ENCODE measurements around the gene TAS1R3.
A peak's percentile ranks its signal among the peaks of the same experiment; 100 is the strongest.
"Not testable (repeated sequence)": the region's sequence is repeated elsewhere in the genome, so short reads cannot be mapped to it uniquely, and the experiment has no call there.

Gene TAS1R3

DNA sequence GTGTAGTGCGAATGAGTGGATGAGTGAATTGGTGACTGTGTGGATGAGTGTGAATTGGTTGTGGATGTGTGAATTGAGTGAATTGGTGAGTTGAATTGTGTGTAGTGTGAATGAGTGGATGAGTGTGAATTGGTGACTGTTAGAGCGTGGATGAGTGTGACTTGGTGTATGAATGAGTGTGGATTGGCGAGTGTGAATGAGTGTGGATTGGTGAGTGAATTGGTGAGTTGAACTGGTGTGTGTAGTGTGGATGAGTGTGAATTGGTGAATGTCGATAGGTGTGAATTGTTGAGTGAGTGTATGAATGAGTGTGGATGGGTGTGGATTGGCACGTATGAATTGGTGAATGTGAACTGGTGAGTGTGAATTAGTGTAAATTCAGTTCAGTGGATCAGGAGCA lies 36.2 kb downstream of the TAS1R3 start:
- in situ Hi-C loops (cut with HindIII; ENCODE audit: low sequenced_read_pairs) = no loop called here
- no peak for DNase-seq (ENCODE audit: low read depth)
- H3K4me3 ChIP-seq (ENCODE audit: low read depth, low read length) = no peak overlapping the region
- TF ChIP-seq, protein P1, sequence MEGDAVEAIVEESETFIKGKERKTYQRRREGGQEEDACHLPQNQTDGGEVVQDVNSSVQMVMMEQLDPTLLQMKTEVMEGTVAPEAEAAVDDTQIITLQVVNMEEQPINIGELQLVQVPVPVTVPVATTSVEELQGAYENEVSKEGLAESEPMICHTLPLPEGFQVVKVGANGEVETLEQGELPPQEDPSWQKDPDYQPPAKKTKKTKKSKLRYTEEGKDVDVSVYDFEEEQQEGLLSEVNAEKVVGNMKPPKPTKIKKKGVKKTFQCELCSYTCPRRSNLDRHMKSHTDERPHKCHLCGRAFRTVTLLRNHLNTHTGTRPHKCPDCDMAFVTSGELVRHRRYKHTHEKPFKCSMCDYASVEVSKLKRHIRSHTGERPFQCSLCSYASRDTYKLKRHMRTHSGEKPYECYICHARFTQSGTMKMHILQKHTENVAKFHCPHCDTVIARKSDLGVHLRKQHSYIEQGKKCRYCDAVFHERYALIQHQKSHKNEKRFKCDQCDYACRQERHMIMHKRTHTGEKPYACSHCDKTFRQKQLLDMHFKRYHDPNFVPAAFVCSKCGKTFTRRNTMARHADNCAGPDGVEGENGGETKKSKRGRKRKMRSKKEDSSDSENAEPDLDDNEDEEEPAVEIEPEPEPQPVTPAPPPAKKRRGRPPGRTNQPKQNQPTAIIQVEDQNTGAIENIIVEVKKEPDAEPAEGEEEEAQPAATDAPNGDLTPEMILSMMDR (IDR thresholded peaks at IDR 0.05; ENCODE audit: low read depth, low read length, missing control alignments) = no peak

DNA sequence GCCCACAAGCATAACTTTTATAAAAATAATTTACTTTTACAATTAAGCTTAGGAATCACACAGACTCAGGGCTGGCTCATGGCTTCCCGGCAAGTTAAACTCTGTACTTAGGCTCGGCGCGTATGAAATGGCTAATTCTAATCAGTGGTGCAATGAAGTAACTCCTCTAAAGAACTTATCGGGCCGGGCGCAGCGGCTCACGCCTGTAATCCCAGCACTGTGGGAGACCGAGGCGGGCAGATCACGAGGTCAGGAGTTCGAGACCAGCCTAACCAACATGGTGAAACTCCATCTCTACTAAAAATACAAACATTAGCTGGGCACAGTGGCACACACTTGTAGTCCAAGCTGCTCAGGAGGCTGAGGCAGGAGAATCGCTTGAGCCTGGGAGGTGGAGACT lies 39.0 kb downstream of the TAS1R3 start:
- not testable (repeated sequence) for H3K4me3 ChIP-seq (ENCODE audit: low read depth, low read length); DNase-seq (ENCODE audit: low read depth)
- in situ Hi-C loops (cut with HindIII; ENCODE audit: low sequenced_read_pairs) = loop anchor here (5.0 kb wide), 1 partner anchor 122 kb away; no protein-coding TSS in a partner anchor

DNA sequence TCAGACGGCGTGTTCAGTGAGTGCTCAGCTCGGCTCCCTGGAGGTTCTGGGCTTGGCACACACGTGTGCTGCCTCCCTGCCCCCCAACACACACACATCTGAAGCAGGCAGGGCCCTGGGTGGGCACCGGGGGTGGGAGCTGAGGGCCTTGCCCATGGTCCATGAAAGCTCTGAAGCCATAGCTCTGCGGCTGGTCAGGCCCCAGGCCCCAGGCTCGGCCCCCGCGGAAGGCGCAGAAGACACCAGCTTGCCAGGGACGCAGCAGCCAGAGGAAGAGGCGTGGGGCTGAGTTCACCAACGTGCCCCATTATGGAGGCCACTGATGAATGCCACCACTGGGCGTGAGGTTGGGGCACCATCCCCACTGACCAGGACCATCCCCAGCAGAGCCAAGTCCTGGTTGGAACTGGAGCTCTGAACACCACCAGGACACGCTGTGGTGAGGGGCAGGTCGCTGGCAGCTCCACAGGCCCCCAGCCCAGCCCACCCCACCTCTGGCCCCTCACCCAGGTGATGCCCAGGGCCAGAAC lies 39.8 kb downstream of the TAS1R3 start:
- TF ChIP-seq, protein P1 (IDR thresholded peaks at IDR 0.05; ENCODE audit: low read depth, low read length, missing control alignments) = no peak
- H3K4me3 ChIP-seq (ENCODE audit: low read depth, low read length) = no peak overlapping the region
- DNase-seq (ENCODE audit: low read depth) = no peak
- in situ Hi-C loops (cut with HindIII; ENCODE audit: low sequenced_read_pairs) = loop anchor here (5.0 kb wide), 1 partner anchor 121 kb away; no protein-coding TSS in a partner anchor

DNA sequence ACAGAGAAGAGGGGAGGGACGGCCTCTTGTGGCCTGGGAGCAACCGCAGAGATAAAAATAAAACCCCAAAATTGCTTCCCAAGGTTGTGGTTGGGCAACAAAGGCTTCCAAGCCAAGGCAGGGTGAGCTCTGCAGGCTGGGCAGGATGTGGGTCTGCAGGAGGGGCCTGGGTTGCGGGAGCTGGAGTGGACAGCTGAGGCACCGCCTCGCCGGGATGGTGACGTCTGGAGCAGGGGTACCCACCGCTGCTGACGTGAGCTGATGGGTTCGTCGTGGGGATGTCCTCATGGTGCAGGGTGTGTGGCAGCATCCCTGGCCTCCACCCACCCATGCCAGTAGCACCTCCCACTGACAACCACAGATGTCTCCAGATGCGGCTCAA lies 40.3 kb downstream of the TAS1R3 start:
- no peak for DNase-seq (ENCODE audit: low read depth)
- in situ Hi-C loops (cut with HindIII; ENCODE audit: low sequenced_read_pairs) = loop anchor here (5.0 kb wide), 1 partner anchor 121 kb away; no protein-coding TSS in a partner anchor
- TF ChIP-seq, protein P1 (IDR thresholded peaks at IDR 0.05; ENCODE audit: low read depth, low read length, missing control alignments) = no peak
- H3K4me3 ChIP-seq (ENCODE audit: low read depth, low read length) = no peak overlapping the region

DNA sequence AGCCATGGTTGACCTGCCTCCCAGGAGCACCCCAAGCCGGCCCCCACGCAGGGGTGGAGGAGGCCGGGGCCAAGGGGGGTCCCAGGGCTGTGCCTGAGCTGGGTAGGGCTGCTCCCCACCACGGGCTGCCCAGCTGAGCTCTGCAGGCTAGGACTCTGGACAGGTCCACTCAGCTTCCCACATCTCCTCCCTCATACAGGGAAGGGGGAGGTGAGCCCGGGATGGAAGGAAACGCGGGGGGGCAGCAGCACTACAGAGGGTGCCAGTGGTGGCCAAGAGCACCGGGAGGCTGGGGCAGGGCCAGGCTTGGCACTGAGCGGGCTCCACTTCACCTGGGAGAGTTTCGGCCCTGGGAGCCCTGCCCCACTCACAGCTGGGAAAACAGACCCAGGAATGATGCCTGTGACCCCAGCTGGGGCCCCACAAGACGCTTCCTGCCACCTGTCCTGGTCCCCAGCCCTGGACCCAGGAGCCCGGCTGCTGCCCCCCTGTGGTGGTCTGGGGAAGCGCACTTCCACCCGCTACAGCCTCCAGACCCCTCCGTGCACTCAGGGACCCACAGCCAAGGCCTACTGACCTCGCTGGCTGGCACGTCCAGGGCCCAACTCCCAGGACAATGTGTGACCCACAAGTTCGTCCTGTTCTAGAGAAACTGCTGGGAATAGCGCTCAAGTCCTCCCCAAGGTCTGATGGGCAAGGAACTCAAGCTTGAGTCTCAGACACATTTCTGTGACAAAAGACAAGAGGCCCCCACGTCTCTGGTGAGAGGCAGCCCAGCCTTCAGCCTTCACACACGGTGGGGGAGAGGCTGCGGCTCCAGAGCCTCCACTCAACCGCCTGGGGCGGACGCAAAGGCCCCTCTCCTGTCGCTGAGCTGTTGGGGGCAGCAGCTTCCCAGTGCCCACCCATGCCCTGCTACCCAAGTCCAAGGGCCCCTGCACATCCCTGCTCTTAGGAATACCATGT lies 40.9 kb downstream of the TAS1R3 start:
- DNase-seq (ENCODE audit: low read depth) = no peak
- in situ Hi-C loops (cut with HindIII; ENCODE audit: low sequenced_read_pairs) = loop anchor here (5.0 kb wide), 1 partner anchor 120 kb away; no protein-coding TSS in a partner anchor
- no peak overlapping the region for H3K4me3 ChIP-seq (ENCODE audit: low read depth, low read length)
- TF ChIP-seq, protein P1 (IDR thresholded peaks at IDR 0.05; ENCODE audit: low read depth, low read length, missing control alignments) = peak; percentile 90

DNA sequence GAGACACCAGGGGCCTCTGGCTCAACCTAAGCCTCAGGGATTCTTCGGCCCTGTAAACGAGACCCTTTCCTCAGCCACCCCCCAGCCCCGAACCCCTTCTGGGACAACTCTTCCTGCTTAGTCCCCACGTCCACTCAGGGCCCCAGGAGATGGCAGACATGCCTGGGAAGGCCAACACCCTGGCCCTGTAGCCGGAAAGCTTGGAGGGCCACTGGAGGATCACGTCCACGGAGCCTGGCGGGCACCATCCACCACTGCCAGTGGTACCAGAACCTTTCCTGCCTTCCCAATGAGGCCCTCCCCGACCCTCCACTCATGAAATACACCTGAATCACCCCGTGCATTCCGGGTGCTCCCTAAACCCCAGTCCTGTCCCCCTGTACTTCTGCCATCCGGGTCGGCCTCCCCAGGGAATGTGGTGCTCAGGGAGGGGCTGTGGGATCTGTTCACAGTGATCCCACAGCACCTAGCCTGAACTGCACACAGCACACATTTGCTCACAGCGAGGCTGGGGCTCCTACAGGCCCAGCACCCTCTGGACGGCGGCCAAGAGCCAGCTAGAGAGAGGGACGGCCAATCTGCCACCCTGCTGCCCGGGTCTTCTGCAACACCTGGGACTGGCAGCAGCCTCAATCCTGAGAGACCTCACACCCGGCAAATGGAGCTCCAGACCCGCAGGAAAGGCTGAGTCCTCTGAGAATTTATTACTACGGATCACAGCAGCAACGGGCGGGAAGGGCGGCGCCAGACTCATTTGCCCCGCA lies 42.2 kb downstream of the TAS1R3 start:
- peak overlapping the region; percentile 88 for H3K4me3 ChIP-seq (ENCODE audit: low read depth, low read length)
- no peak for DNase-seq (ENCODE audit: low read depth)
- in situ Hi-C loops (cut with HindIII; ENCODE audit: low sequenced_read_pairs) = loop anchor here (5.0 kb wide), 1 partner anchor 119 kb away; no protein-coding TSS in a partner anchor
- TF ChIP-seq, protein P1 (IDR thresholded peaks at IDR 0.05; ENCODE audit: low read depth, low read length, missing control alignments) = no peak
